ENCODE measurements around the gene TRIM42.

The TRIM42 gene

DNA sequence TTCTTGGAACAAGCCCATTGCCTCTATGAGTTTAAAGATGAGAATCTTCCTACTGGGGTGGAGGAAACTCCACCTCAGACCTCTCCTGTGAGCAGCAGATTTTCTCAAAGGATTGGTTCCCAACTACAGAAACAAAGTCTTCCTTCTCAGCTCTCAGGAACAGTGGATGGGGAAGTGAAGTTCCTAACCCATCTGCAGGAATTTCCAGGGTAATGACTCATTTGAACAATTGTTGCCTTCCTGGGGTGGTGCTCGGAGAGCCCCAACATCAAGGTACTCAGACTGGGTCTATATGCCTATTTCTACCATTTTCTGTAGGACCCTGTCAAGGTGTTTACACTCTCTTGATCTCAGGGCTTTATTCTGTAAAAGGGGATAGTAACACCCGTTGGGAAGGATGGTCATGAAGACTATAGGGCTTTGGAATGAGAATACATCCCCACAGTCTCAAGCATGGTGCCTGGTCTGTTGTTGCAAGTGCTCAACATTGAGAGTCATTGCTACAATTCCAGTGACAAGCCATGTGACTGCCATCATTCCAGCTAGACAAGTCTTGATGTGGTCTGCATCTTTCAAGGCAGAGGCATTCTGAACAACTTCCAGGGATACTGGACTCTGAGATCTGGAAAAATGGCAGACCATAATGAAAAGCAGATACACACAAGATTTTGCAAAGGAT lies 33.0 kb downstream of the TRIM42 start:
- FAIRE-seq = no peak

DNA sequence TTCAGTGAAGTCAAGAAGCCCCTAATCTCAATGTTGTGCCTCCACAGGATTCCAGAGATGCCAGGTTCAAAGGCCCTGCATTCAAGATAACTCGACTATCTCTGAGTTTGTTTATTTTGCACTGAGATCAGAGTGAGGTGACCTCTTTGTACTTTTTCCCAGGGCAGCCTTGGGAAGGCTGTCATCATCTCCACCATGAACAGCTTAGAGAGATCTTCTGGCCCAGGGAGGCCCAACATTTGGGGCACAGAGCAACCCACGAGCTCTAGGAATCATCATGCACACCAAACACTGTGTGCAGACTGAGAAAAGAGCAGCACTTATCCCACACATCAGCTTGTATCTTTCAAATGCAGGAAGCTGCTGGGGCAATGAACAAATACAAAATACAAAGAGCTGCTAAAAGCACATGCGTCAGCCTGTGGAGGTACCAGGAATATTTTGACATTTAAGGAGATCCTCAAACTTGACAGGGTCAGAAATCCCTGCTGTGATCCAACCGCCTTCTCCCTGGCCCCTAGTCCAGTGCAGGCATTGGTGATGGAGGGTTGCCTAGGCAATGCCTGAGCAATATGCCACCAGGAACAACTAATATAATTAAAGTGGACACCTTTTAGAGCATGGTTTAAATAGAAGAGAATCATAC lies 33.6 kb downstream of the TRIM42 start:
- no peak for FAIRE-seq

GRCh38 chr3:140712301-140712700 lies 34.4 kb downstream of the TRIM42 start:
- FAIRE-seq = no peak

- no peak for FAIRE-seq
Observed at GRCh38 chr3:140715035-140715434, 37.2 kb downstream of the TRIM42 start.

DNA sequence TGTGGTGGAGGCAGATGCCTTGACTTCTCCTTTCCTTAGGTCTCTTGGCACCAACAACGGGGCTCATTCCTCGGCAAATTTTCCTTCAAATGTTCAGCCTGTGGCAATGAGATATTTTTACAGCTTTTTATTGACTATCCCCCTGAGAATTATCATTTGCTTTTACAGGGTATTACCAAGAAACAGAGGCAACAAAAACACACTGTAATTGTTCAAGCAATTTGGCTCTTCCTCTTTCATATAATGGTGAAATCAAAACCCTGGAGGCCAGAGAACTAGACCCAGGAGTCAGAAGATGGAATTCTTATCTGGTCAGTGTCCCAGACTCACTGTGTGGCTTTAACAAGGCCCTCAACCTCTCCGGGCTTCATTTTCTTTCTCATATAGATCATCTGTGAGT lies 40.1 kb downstream of the TRIM42 start:
- FAIRE-seq = no peak

GRCh38 chr3:140719841-140720614 lies 42.2 kb downstream of the TRIM42 start:
- no peak for FAIRE-seq

DNA sequence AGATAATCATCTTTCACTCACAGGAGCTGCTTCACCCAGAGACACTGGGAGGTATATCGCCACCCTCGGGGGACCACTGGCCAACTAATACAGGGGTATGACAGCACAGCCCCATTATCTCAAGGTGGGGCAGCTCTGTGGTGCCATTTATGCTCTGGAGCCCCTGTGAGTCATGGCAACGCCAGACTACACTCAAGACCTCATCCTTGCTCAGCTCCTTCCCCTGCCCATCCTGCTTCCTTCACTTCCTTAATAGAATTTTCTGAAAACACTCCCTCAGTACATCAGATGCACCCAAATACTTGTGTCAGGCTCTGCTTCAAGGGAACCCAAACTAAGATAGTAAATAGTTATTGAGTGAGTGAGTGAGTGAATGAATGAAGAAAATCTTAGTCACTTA lies 45.7 kb downstream of the TRIM42 start:
- no peak for FAIRE-seq

DNA sequence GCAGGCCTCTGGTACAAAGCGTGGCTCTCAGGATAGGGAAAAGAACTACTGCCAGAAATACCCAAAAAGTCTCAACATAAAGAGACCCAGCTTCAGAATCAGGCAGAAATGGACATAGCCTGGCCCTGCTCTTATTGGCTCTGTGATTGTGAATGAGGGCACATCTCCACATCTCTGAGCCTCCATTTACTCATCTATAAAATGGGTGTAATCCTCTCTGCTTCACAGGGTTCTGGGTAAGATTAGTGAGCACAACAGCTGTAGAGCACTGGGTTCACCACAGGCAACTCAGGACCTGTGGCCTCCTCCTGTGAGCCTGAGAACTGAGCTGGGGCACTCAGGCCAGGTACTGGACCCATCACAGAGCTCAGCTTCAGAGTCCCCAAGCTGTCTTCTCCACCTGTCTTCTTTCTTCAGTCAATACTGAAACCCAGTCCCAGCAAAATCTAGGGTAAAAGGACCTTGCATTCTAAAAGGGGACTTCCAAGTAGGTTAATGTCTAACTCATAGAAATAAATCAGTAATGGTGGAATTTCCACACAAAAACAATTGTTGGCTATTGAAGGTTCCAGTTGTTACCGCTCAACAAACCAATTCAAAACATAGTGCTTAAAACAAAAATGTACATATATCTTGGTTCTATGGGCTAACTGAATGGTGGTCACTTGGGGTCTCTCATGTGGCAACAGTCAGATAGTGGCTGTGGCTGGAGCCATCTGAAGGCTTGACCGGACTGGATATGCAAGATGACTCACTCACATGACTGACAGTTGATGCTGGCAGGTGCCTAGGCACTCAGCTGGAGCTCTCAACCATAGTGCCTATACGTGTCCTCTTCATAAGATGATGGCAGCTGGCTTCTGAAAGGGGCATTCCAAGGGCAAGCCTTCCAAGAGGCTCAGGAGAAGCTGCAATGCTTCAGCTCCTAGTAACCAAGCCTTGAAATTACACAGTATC lies 47.3 kb downstream of the TRIM42 start:
- FAIRE-seq = no peak

DNA sequence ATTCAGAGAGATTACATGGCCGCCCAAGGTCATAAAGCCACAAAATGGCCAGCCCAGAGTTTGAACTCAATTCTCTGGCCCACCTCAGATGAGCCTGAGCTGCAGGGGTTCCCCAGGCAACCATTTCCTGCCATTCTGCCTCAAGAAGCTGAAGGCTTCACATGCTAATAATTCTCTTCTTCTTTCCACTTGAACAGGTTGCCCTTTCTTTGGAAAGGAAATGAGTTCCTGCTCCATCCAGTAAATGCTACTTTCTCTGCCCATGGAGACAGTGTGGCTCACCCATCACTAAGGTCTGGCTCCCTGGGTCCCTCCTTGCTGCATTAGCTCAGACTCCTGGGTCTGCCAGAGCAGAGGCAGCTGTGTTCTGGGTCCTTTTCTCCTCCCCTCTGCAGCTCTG lies 48.2 kb downstream of the TRIM42 start:
- no peak for FAIRE-seq

DNA sequence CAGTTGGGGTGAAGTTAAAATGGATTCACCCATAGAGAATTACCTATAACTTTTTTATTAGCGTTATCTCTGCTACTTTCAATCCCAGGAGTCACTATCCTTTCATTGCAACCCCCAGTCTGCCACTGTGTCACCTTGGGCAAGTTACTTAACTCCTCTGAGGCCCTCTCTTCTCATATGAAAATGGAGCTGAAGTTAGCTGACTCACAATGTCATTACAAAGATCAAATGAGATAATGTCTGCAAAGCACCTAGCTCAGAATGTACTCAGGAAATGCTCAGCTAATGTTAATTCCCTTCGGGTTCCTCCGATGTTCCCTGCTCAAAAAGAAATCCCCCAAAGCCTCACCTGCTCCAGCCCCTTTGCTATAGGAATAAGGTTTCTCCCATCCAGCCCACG lies 50.0 kb downstream of the TRIM42 start:
- no peak for FAIRE-seq

- FAIRE-seq = no peak
Observed at GRCh38 chr3:140731440-140732119, 53.7 kb downstream of the TRIM42 start.

GRCh38 chr3:140733623-140734022 lies 55.8 kb downstream of the TRIM42 start:
- FAIRE-seq = no peak

DNA sequence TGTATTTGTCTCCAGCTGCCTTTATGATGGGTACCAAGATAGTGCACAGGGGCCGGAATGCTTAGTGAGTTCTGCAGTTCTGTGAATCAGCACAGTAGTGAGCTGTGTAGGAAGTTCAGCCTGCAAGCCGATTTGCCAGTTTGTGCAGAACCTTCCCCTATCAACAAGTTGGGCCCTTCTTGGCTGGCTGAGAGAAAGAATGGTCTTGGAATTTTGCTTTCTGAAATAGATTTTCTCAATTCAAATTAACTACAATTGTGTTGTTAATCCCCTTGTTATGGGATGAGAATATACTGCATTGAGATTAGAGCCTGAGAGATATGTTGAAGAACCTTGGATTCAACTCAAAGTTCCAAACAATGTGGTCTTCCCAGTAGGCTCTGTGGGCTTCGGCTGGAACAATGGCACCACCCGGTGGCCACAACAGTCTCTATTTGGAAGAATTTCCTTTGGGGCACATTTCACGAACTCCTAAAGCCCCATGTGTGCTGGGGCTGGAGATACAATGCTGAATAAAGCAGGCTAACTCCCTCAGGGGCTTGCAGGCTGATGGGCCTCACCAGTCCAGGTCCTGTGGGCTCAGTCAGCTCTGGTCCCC lies 59.1 kb downstream of the TRIM42 start:
- FAIRE-seq = no peak

- FAIRE-seq = no peak
Observed at GRCh38 chr3:140742116-140742515, 64.3 kb downstream of the TRIM42 start.

DNA sequence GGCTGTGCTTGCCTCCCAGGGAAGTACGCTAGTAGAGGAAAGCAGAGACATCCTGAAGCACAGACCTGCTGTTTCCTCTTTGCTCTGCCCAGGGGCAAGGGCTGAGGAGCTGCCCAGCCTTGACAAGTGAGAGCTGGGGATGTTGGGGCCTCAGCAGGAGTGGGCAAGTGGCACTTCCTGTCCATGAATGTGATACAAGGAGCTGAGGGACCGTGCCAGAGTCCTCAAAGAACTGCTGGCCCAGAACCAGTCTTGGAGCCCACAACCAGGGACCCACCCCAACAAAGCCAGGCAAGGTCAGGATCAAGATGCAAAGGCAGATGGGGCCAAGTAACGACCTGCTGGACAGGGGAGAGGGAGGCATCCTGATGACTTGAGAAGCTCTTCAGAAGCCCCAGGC lies 70.3 kb downstream of the TRIM42 start:
- FAIRE-seq = no peak

GRCh38 chr3:140748903-140749302 lies 71.0 kb downstream of the TRIM42 start:
- FAIRE-seq = no peak
